ENCODE data around the gene RGS1. TPM values are rescaled to one million over a fixed set of nuclear protein-coding genes. Genes with fewer than 3 reads are reported as not detected.

Gene RGS1
- total RNA-seq, 2 experiments from 2014 or later: 27.5 to 29.4 TPM

DNA sequence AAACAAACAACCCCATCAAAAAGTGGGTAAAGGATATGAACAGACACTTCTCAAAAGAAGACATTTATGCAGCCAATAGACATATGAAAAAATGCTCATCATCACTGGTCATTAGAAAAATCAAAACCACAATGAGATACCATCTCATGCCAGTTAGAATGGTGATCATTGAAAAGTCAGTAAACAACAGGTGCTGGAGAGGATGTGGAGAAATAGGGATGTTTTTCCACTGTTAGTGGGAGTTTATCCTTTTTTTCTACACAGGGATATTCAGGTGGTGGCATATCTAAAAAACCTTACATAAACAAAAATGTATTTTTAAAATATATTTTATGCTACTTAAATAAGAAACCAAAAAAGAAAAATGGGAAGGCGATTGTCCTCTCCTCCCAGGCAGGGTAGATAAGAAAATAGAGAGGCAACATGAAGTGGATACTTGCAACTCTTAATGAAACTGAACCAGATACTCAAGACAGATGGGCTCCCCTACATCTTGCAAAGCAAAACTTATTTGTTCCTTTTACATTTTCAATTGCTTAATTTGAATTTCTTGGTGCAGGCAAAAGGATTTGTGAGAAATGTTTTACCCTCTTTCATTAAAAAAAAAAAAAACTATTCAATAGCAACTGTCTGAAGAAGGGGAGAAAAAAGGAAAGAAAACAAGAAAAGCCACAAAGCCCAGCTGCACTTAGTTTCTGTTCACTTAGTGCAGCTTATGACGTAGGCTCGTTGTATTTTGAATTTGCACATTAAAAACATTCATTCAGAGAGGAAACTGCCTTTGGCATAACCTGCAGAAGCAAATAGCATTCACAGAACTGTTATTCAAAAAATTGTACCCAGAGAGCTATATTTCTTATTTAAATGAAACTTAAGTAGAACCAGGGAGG, 36.9 kb upstream of the RGS1 start:
- H3K27ac Mint-ChIP-seq: peak overlapping the region; percentile 83
- DNase-seq: peak; percentile 50
- H3K27me3 Mint-ChIP-seq: no peaks in the 10 kb centered on the region
- no peak overlapping the region for H3K4me3 Mint-ChIP-seq
- intact Hi-C loops (cut with micrococcal nuclease): loop anchor here (2.0 kb wide), 1 partner anchor 22 kb away; no protein-coding TSS in a partner anchor
- CTCF ChIA-PET: interaction anchor here (1.0 to 2.8 kb wide), 7 partner anchors 12 to 65 kb away, joined by 3 to 12 read pairs (median 4); no protein-coding TSS in a partner anchor
- H3K36me3 Mint-ChIP-seq (ENCODE audit: low read depth): no peaks in the 10 kb centered on the region
- peaks cover 5% of the 10 kb centered on the region for H3K9me3 Mint-ChIP-seq
- H3K4me1 Mint-ChIP-seq (ENCODE audit: low read depth): peaks cover 46% of the 10 kb centered on the region
- peak; percentile 85 for ATAC-seq
- POLR2A ChIA-PET: interaction anchor here (1.1 to 2.9 kb wide), 2 partner anchors 12 to 34 kb away, joined by 3 to 8 read pairs; no protein-coding TSS in a partner anchor
- TF ChIP-seq, protein P1, sequence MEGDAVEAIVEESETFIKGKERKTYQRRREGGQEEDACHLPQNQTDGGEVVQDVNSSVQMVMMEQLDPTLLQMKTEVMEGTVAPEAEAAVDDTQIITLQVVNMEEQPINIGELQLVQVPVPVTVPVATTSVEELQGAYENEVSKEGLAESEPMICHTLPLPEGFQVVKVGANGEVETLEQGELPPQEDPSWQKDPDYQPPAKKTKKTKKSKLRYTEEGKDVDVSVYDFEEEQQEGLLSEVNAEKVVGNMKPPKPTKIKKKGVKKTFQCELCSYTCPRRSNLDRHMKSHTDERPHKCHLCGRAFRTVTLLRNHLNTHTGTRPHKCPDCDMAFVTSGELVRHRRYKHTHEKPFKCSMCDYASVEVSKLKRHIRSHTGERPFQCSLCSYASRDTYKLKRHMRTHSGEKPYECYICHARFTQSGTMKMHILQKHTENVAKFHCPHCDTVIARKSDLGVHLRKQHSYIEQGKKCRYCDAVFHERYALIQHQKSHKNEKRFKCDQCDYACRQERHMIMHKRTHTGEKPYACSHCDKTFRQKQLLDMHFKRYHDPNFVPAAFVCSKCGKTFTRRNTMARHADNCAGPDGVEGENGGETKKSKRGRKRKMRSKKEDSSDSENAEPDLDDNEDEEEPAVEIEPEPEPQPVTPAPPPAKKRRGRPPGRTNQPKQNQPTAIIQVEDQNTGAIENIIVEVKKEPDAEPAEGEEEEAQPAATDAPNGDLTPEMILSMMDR (IDR thresholded peaks at IDR 0.05): no peak

DNA sequence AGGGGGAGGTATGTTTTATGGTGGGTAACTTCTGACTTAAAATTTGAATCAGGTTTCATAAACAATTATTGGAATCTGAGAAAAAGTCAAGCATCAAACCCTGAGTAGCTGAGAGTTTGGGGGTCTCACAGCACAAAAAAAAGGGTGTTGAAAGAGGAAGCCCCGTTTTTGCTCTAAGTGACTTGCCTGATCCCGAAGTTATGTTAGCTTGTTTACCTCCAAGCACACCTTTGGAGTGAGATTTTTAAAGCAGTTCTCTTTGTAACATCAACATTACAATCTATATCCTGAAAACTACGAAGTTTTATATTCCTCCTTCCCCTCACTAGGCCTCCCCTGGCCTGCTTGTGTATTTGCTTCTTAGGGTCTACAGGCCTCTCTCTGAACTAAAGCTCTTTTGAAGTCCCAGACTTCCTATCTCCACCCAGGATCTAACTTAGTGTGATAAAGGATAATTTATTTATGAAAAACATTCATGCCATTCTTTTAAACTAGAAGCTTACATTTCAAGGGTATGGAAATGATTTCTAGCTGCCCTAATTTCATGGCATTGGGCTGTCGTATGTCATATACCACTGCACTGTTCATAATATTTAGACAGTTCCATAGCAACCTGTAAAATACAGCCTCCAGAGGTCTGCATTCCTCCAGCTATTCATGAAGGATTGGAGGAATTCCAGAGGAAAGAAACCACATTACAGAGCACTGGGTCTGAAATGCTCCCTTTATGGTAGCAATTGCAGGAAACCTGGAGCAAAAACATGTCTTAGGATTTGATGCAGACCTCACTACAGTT, 36.1 kb upstream of the RGS1 start:
- Mint-ChIP-seq H3K27ac (peak overlapping the region; percentile 83), H3K9me3 (peaks cover 5% of the 10 kb centered on the region), H3K4me1 (ENCODE audit: low read depth) (peaks cover 50% of the 10 kb centered on the region), H3K27me3 (no peaks in the 10 kb centered on the region), H3K36me3 (ENCODE audit: low read depth) (no peaks in the 10 kb centered on the region), H3K4me3 (no peak overlapping the region)
- DNase-seq: no peak
- TF ChIP-seq, protein P1 (IDR thresholded peaks at IDR 0.05): no peak
- intact Hi-C loops (cut with micrococcal nuclease): loop anchor here (2.0 to 5.0 kb wide), 2 partner anchors 23 to 38 kb away; partner anchors contain the start of gene RGS1
- peak; percentile 22 for ATAC-seq
- ChIA-PET POLR2A (interaction anchor here (0.6 to 2.9 kb wide), 3 partner anchors 11 to 1994 kb away, joined by 3 to 8 read pairs (median 3); no protein-coding TSS in a partner anchor), CTCF (interaction anchor here (1.0 to 2.8 kb wide), 8 partner anchors 11 to 65 kb away, joined by 3 to 12 read pairs (median 4); no protein-coding TSS in a partner anchor)

DNA sequence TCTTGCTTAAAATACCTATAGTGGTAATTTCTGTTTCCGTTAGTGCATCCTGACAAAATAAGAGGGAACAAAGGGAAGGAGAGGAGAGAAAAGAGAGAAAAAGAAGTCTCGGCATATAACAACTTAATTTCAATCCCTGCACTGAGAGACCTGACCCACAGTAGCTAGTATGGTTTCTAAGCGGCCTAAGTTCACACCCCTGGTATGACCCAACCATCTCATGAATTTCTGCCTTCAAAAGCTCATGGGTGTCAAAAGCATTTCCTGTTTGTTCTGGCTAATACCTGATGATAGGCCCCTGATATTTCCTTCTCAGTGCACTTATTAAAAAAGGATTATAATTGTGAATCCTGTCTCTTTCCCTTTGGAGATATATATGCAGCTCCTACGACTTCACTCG, 32.1 kb upstream of the RGS1 start:
- intact Hi-C loops (cut with micrococcal nuclease): loop anchor here (5.0 kb wide), 1 partner anchor 34 kb away; the partner anchor contains the start of gene RGS1
- DNase-seq (no peak), ATAC-seq (no peak)
- H3K9me3 Mint-ChIP-seq: no peaks in the 10 kb centered on the region
- CTCF ChIA-PET: interaction anchor here (1.1 to 2.6 kb wide), 2 partner anchors 44 to 69 kb away, joined by 3 to 10 read pairs; no protein-coding TSS in a partner anchor
- H3K27ac Mint-ChIP-seq: peak overlapping the region; percentile 25
- POLR2A ChIA-PET: no interaction called here
- H3K36me3 Mint-ChIP-seq (ENCODE audit: low read depth): no peaks in the 10 kb centered on the region
- TF ChIP-seq, protein P1 (IDR thresholded peaks at IDR 0.05): no peak
- no peak overlapping the region for H3K4me3 Mint-ChIP-seq
- no peaks in the 10 kb centered on the region for H3K27me3 Mint-ChIP-seq
- peaks cover 56% of the 10 kb centered on the region for H3K4me1 Mint-ChIP-seq (ENCODE audit: low read depth)

DNA sequence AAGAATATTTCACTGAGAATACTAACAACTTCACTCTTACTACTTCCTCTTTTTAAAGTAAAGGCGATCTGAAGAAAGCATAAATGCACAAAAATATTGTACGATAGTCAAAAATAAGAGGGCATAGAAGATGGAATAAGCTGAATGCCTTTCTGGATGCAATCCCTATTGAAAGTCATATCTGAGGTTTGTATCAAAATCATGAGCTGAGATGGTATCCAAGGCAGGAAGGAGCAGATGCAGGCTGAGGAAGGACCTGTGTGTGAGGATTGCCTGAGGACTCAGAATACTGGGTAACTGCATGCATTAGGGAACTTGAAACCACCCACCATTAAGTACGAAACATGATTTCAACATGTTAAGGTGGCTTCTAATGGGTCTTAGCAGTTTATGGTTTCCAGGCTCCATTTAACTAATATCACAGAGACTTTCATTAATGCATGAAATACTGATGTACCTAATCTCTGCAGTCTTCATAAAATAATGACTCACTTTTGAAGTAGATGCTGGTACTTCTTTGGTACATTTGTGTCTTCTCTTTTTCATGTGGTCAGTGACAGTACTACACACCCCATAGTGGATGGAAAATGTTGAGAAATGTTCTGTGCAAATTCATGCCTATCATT, 29.6 kb upstream of the RGS1 start:
- peak; percentile 34 for ATAC-seq
- POLR2A ChIA-PET: interaction anchor here (1.4 kb wide), 1 partner anchor 29 kb away, joined by 7 read pairs; no protein-coding TSS in a partner anchor

More for the DNA sequence above, 29.6 kb upstream of the RGS1 start:
- H3K27ac Mint-ChIP-seq: peak overlapping the region; percentile 16
- intact Hi-C loops (cut with micrococcal nuclease): no loop called here
- H3K36me3 Mint-ChIP-seq (ENCODE audit: low read depth): no peaks in the 10 kb centered on the region
- H3K27me3 Mint-ChIP-seq: no peaks in the 10 kb centered on the region
- H3K4me3 Mint-ChIP-seq: no peak overlapping the region
- TF ChIP-seq, protein P1 (IDR thresholded peaks at IDR 0.05): peak; percentile 16
- no peaks in the 10 kb centered on the region for H3K9me3 Mint-ChIP-seq
- H3K4me1 Mint-ChIP-seq (ENCODE audit: low read depth): peaks cover 52% of the 10 kb centered on the region
- no peak for DNase-seq
- CTCF ChIA-PET: interaction anchor here (1.0 to 2.7 kb wide), 7 partner anchors 17 to 71 kb away, joined by 3 to 13 read pairs (median 4); no protein-coding TSS in a partner anchor

Measured in activated CD8-positive, alpha-beta T cell treated with anti-CD3 and anti-CD28 coated beads for 36 hours (primary cell).